Adrenal gland (tissue), 12 donors: Measurements from ENCODE around the gene SCARF2. TPM values are rescaled to one million over a fixed set of nuclear protein-coding genes. Genes with fewer than 3 reads are reported as not detected.

Experiments used
- DNase-seq, 7 donors: peaks; one replicate each; pipeline ENCODE4 v3.0.0-alpha.2; 2019 to 2020
- H3K27ac ChIP-seq, 5 donors: fragments of 200-600 bp; sonication (generic) in 4 of 5; 1 replicate in 3 of 5; 2 replicates in 2 of 5; pipeline versions ENCODE4 v1.5.1 to v1.8.0; 2016 to 2020; ENCODE audit warnings: mild to moderate bottlenecking in 1 of 5
- H3K27me3 ChIP-seq: fragments of 200-600 bp; 2 replicates; pipeline ENCODE4 v1.8.0; 2021
- H3K36me3 ChIP-seq, 2 donors: fragments of 200-600 bp; replicated peaks in 1 of 2; 1 replicate in 1 of 2; 2 replicates in 1 of 2; pipeline versions ENCODE4 v1.5.1 to v1.8.0; 2018 to 2022
- H3K4me1 ChIP-seq, 2 donors: fragments of 200-600 bp; replicated peaks in 1 of 2; 1 replicate in 1 of 2; 2 replicates in 1 of 2; pipeline versions ENCODE4 v1.5.1 to v1.8.0; 2018 to 2021
- H3K4me3 ChIP-seq, 4 donors: fragments of 200-600 bp; sonication (generic) in 3 of 4; one replicate each; pipeline ENCODE4 v1.5.1; 2016 to 2018
- H3K9me3 ChIP-seq, 3 donors: fragments of 200-600 bp; sonication (generic) in 1 of 3; replicated peaks in 1 of 3; 1 replicate in 2 of 3; 2 replicates in 1 of 3; pipeline versions ENCODE4 v1.5.1 to v1.8.0; 2016 to 2021
- POLR2A ChIP-seq, 2 donors: fragments of 450-650 bp; IDR thresholded peaks; one replicate each; pipeline ENCODE4 v1.6.1; 2017; ENCODE audit warnings: antibody characterized with exemption in 2 of 2, mild to moderate bottlenecking in 2 of 2, moderate library complexity in 1 of 2
- WGBS, 4 donors: extraction: QIAGEN DNeasy Blood & Tissue Kit in 2 of 4; methylation state at CpG; one replicate each; pipeline versions ENCODE4 v1.1.5 to v1.1.7; 2013 to 2017; 5-methylcytosine and 5-hydroxymethylcytosine counted together
- intact Hi-C, 2 donors: fragments of 100-400 bp; cut with DNase I; formaldehyde crosslinking; loops; one replicate each; pipeline versions ENCODE4 v1.14.1 to v1.15.0; 2022 to 2023
- polyA plus RNA-seq, 3 donors: library from polyadenylated mRNA; stranded (reverse); fragments of 200-250 nt in 2 of 3; fragments of 350-450 nt in 1 of 3; fragmentation: Illumina TruSeq in 1 of 3; extraction: RNeasy Lipid Tissue Mini Kit (QIAGEN cat#74804) in 1 of 3; gene quantifications; one replicate each; pipeline ENCODE4 v1.2.3, GENCODE V29; 2013 to 2014
- total RNA-seq, 9 donors: library from RNA; depleted of rRNA in 4 of 9; stranded (reverse); fragments of >200 nt in 4 of 9; fragments of 120-200 nt in 1 of 9; fragmentation: NEBNext Ultra II Directional in 1 of 9; extraction: Animal tissue kit (Norgen Biotek cat#: 25700) in 1 of 9; gene quantifications; one replicate each; pipeline versions ENCODE4 v1.1.0 to v1.2.4, GENCODE V29; 2013 to 2023
- TF ChIP-seq, protein P1 (sequence below), 6 experiments: fragments of 450-650 bp in 4 of 6; fragments of 200-600 bp in 2 of 6; sonication (generic) in 1 of 6; IDR thresholded peaks; 1 replicate in 5 of 6; 2 replicates in 1 of 6; pipeline versions ENCODE4 v1.5.1 to v1.8.0; 2016 to 2021; ENCODE audit warnings: antibody characterized with exemption in 6 of 6, mild to moderate bottlenecking in 2 of 6, moderate library complexity in 1 of 6
- donor health status: healthy with polysubstance abuse.
- donor health status: Bipolar disorder and iron deficiency.
- donor health status: DM: yes; HTN: yes; CAD: no.
- donor health status: DM: no; HTN: no; CAD: no.
- donor health status: DM: no; HTN: no; CAD: no.
- donor health status: DM: yes; HTN: yes; CAD: no.

The SCARF2 gene
- total and polyA plus RNA-seq, 12 donors = 0.92 to 45.3 (median 7.4) TPM

DNA sequence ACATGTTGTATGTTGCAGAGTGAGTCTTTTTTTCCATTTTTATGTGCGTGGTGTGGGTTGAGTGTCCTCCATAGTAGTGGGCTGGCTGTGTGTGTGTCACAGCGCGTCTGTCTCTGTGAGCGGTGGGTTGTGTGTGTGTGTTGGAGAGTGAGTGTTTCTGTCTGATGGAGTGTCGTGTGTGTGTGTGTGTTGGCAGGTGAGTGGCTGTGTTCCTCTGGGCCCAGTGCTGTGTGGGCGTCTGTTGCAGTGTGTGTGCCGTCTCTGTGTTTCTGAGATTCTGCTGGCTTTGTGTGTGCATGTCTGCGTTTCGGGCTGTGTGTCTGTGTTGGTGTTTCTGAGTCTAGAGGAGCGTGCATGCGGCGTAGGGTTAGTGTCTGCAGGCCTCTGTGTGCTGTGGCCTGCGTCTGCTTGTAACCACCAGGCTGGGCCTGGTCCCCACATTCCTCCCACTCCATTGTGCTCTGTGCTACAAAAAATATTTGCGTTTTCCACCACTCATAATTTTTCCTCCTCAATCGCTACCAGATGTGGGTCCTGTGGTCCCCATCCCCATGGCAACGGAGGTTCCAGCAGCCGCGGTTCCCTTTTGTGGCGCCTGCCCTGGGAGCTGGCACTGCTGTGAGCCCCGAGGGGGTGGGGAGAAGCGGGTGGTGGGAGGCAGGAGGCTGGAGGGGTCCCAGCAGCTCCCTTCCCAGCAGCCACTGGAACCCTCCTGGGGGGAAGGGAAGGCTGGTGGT, 15.2 kb downstream of the SCARF2 start:
- peaks cover 5% of the 10 kb centered on the region for H3K27me3 ChIP-seq
- no peak overlapping the region for H3K27ac ChIP-seq
- 65 to 72% (median 70%) methylated on average over 20 to 21 of the region's 21 CpGs for WGBS, 4 donors
- intact Hi-C loops = loop anchor here in 1 of 2 donors (10.0 kb wide), 1 partner anchor 142 kb away; no protein-coding TSS in a partner anchor
- H3K4me1 ChIP-seq = peaks cover 0 to 19% of the 10 kb centered on the region in 2 donors
- TF ChIP-seq, protein P1, sequence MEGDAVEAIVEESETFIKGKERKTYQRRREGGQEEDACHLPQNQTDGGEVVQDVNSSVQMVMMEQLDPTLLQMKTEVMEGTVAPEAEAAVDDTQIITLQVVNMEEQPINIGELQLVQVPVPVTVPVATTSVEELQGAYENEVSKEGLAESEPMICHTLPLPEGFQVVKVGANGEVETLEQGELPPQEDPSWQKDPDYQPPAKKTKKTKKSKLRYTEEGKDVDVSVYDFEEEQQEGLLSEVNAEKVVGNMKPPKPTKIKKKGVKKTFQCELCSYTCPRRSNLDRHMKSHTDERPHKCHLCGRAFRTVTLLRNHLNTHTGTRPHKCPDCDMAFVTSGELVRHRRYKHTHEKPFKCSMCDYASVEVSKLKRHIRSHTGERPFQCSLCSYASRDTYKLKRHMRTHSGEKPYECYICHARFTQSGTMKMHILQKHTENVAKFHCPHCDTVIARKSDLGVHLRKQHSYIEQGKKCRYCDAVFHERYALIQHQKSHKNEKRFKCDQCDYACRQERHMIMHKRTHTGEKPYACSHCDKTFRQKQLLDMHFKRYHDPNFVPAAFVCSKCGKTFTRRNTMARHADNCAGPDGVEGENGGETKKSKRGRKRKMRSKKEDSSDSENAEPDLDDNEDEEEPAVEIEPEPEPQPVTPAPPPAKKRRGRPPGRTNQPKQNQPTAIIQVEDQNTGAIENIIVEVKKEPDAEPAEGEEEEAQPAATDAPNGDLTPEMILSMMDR (IDR thresholded peaks at IDR 0.05) = no peak
- no peak for TF ChIP-seq POLR2A (IDR thresholded peaks at IDR 0.05)
- no peaks in the 10 kb centered on the region for H3K36me3 ChIP-seq
- H3K4me3 ChIP-seq = no peak overlapping the region
- no peak for DNase-seq
- no peaks in the 10 kb centered on the region for H3K9me3 ChIP-seq

- H3K27me3 ChIP-seq = peaks cover 5% of the 10 kb centered on the region
- H3K27ac ChIP-seq = no peak overlapping the region
- intact Hi-C loops = loop anchor here (2.0 to 10.0 kb wide), 2 partner anchors 73 to 143 kb away; partner anchors contain the start of gene KLHL22 (in 1 of the 2)
- TF ChIP-seq POLR2A (IDR thresholded peaks at IDR 0.05) = no peak
- TF ChIP-seq, protein P1 (IDR thresholded peaks at IDR 0.05) = no peak
- no peaks in the 10 kb centered on the region for H3K36me3 ChIP-seq
- peaks cover 0 to 19% of the 10 kb centered on the region in 2 donors for H3K4me1 ChIP-seq
- H3K9me3 ChIP-seq = no peaks in the 10 kb centered on the region
- H3K4me3 ChIP-seq = no peak overlapping the region
- no peak for DNase-seq
- WGBS, 4 donors = 90 to 92% (median 92%) methylated on average over 7 of the region's 7 CpGs
Observed at GRCh38 chr22:20421507-20421874, 16.1 kb downstream of the SCARF2 start.

DNA sequence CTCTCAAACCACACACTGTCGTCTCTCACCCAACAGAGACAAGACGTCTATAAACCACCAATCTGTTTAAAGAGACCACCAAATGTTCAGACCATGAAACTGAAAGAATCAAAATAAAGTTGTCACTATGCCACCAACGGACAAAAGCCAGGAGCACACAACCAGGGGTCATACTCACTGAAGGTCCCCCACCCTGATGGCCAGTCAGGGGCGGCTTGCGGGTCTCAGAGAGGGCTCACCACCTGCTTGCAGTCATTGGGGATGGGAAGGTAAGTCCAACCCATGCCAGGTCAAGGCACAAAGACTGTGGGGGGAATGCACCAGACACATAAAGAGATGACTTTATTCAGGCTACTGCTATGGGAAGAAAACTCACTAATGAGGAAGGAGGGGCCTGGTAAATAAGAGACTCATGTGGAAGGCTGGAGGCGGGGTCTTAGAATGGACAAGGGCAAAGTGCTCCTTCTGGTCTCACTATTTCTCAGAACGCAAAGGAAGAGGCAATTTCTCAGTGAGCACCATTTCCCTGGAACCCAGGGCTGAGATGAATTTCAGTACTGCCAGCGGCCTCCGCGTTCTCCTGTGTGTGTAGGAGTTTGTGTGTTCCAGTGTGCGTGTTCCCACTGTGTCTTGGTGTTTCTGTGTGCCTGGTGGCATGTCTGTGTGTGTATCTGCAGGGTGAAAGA, 17.3 kb downstream of the SCARF2 start:
- no peak overlapping the region for H3K4me3 ChIP-seq
- H3K27ac ChIP-seq = no peak overlapping the region
- no peaks in the 10 kb centered on the region for H3K36me3 ChIP-seq
- WGBS, 4 donors = 84 to 94% (median 92%) methylated on average over 11 of the region's 11 CpGs
- TF ChIP-seq POLR2A (IDR thresholded peaks at IDR 0.05) = no peak
- TF ChIP-seq, protein P1 (IDR thresholded peaks at IDR 0.05) = no peak
- DNase-seq = peak in 1 of 7 donors; percentile 12
- no peaks in the 10 kb centered on the region for H3K9me3 ChIP-seq
- no peaks in the 10 kb centered on the region for H3K27me3 ChIP-seq
- intact Hi-C loops = loop anchor here (2.0 to 10.0 kb wide), 2 partner anchors 75 to 145 kb away; partner anchors contain the start of gene KLHL22 (in 1 of the 2)
- H3K4me1 ChIP-seq = peaks cover 0 to 14% of the 10 kb centered on the region in 2 donors

- Histone ChIP-seq H3K4me1 (peaks cover 0 to 8% of the 10 kb centered on the region in 2 donors), H3K27ac (no peak overlapping the region), H3K4me3 (no peak overlapping the region), H3K9me3 (no peaks in the 10 kb centered on the region), H3K27me3 (no peaks in the 10 kb centered on the region), H3K36me3 (no peaks in the 10 kb centered on the region)
- no peak for DNase-seq
- TF ChIP-seq POLR2A (IDR thresholded peaks at IDR 0.05) = no peak
- TF ChIP-seq, protein P1 (IDR thresholded peaks at IDR 0.05) = no peak
- WGBS, 4 donors = 92 to 98% (median 94%) methylated on average over 2 of the region's 2 CpGs
- intact Hi-C loops = loop anchor here (2.0 to 5.0 kb wide), 2 partner anchors 35 to 38 kb away; no protein-coding TSS in a partner anchor
Observed at GRCh38 chr22:20419664-20419951, 18.0 kb downstream of the SCARF2 start.
